NT2/D1 (cell line): ENCODE results near the gene CLEC16A.

ENCODE experiments used
- SUZ12 ChIP-seq: IDR thresholded peaks from 2 replicates; pipeline ENCODE4 v1.6.1; 2011; ENCODE audit not compliant: insufficient read length, insufficient read depth; ENCODE audit errors: extremely low read depth
- YY1 ChIP-seq: IDR thresholded peaks from 2 replicates; pipeline ENCODE4 v1.6.1; 2011; ENCODE audit not compliant: insufficient read length, insufficient read depth
- ZNF274 ChIP-seq: IDR thresholded peaks from 2 replicates; pipeline ENCODE4 v1.6.1; 2011; ENCODE audit warnings: mild to moderate bottlenecking, low read depth, low read length

GRCh38 chr16:11208916-11209665 lies 264.7 kb downstream of the CLEC16A start:
- TF ChIP-seq YY1 (no peak), ZNF274 (no peak), SUZ12 (no peak)
